Bronchial epithelial cell (primary cell): ENCODE results near the gene ETFDH. TPM values are rescaled to one million over a fixed set of nuclear protein-coding genes. Genes with fewer than 3 reads are reported as not detected.
"Not testable (repeated sequence)": the region's sequence is repeated elsewhere in the genome, so short reads cannot be mapped to it uniquely, and the experiment has no call there.

Experiments used
- DNase-seq: peaks from one replicate; pipeline ENCODE4 v3.0.0-alpha.2; 2010; ENCODE audit warnings: low read depth
- FAIRE-seq: peaks from 2 replicates; lab custom pipeline; 2011; peaks lifted over from hg19 to GRCh38; lab: Jason Lieb, UNC
- H3K27me3 ChIP-seq: 2 replicates; pipeline ENCODE4 v1.5.1; 2011; ENCODE audit warnings: low read length; ENCODE audit not compliant: control insufficient read depth, insufficient read depth
- H3K36me3 ChIP-seq: 2 replicates; pipeline ENCODE4 v1.5.1; 2011; ENCODE audit warnings: low read length; ENCODE audit not compliant: control insufficient read depth, insufficient read depth
- H3K4me3 ChIP-seq: 2 replicates; pipeline ENCODE4 v1.5.1; 2011; ENCODE audit warnings: mild to moderate bottlenecking, low read depth, low read length, control low read depth
- CTCF ChIP-seq: IDR thresholded peaks from 2 replicates; pipeline ENCODE4 v1.5.1; 2011; ENCODE audit warnings: mild to moderate bottlenecking, moderate library complexity, low read length, control low read depth, inconsistent platforms; ENCODE audit not compliant: insufficient read depth, severe bottlenecking
- total RNA-seq: library from RNA; depleted of rRNA; stranded (reverse); fragments of >200 nt; gene quantifications from 2 replicates; pipeline ENCODE4 v1.2.1, GENCODE V29; 2014

ETFDH gene
- total RNA-seq, 1 donor from 2014 or later: 21.9 TPM

DNA sequence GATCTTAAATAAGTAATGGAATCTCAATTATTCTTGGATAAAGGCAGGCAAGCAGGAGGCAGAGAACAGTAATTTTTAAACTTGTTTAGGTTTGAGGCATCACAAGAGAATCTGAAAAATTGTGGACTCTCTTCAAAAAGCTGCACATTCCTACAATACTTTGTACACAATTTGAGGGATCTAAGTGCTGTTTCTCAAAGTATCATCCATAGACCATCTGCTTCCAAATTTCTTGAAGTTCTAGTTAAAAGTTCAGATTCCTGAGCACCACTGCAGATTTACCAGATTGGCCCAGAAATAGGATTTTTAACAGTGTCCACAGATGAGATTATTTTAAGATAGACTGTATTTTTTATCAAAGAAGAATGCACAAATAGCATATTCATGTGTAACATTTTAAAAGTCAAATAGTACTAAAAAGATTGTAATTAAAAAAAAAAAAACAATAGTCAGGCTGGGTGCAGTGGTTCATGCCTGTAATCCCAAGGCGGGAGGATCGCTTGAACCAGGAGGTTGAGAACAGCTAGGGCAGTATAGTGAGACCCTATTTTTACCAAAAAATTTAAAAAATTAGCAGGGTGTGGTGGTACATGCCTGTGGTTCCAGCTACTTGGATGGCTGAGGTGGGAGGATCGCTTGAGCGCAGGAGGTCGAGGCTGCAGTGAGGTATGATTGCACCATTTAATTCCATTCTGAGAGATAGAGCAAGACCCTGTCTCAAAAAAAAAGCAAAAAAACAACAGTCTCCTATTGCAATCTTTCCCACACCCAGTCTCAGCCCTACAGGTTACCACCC is 82.5 kb downstream of the ETFDH start:
- FAIRE-seq (no peak), DNase-seq (no peak)
- no peaks in the 10 kb centered on the region for H3K27me3 ChIP-seq
- no peak for TF ChIP-seq CTCF
- no peak overlapping the region for H3K4me3 ChIP-seq
- H3K36me3 ChIP-seq: no peaks in the 10 kb centered on the region

DNA sequence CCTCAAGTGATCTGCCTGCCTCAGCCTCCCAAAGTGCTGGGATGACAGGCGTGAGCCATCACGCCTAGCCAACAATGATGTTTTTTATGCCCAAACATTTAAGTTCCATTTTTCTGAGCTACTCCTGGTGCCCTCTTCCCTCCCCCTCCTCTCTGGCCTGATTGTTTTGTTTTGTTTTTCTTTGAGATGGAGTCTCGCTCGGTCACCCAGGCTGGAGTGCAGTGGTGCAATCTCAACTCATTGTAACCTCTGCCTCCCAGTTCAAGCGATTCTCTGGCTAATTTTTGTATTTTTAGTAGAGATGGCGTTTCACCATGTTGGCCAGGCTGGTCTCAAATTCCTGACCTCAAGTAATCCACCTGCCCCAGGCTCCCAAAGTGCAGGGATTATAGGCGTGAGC is 83.7 kb downstream of the ETFDH start:
- H3K36me3 ChIP-seq, FAIRE-seq, H3K27me3 ChIP-seq, DNase-seq, H3K4me3 ChIP-seq: not testable (repeated sequence)

DNA sequence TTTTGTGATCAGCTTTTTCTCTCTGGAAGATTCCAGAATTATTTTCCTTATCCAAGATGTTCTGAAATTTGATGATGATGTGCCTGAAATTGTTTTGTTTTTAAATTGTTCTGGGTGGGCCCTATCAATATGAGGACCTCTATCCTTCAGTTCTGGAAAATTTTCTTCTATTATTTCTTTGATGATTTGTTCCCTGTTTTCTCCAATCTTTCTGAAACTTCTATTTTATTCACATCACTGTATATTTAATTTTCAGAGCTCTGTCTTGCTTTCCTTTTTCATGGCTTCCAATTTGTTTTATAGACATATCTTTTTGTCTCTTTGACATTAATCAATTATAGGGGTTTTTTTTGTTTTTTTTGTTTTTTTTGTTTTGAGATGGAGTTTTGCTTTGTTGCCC is 84.5 kb downstream of the ETFDH start:
- FAIRE-seq (no peak), DNase-seq (no peak)
- H3K36me3 ChIP-seq: no peaks in the 10 kb centered on the region
- H3K27me3 ChIP-seq: no peaks in the 10 kb centered on the region
- H3K4me3 ChIP-seq: no peak overlapping the region
- no peak for TF ChIP-seq CTCF

GRCh38 chr4:158758142-158758541 is 86.0 kb downstream of the ETFDH start:
- Histone ChIP-seq H3K27me3 (no peaks in the 10 kb centered on the region), H3K36me3 (no peaks in the 10 kb centered on the region), H3K4me3 (no peak overlapping the region)
- TF ChIP-seq CTCF: no peak
- DNase-seq (no peak), FAIRE-seq (no peak)

DNA sequence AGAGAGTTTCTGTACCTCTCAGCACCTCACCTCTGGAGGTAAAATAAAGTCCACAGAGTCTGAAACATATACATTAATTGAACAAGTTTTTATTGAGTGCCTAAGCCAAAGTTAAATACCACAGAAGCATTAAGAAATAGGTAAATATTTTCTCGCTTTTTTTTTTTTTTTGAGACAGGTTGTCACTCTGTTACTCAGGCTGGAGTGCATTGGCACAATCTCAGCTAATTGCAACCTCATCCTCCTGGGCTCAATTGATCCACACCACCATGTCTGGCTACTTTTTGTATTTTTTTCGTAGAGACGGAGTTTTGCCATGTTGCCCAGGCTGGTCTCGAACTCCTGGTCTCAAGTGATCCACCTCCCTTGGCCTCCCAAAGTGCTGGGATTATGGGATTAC is 86.6 kb downstream of the ETFDH start:
- FAIRE-seq (no peak), DNase-seq (no peak)
- no peak overlapping the region for H3K4me3 ChIP-seq
- TF ChIP-seq CTCF: no peak
- no peaks in the 10 kb centered on the region for H3K36me3 ChIP-seq
- no peaks in the 10 kb centered on the region for H3K27me3 ChIP-seq

Other genes with a start within 250 kb of the ETFDH start
- under 0.01 TPM in 1 of 2 replicates, not detected in the other for gene RXFP1, start 150.4 kb upstream of the ETFDH start, total RNA-seq
- 2.3 and 3.4 TPM in 2 replicates for gene C4orf46, start 409 bp upstream of the ETFDH start, total RNA-seq
- 16.3 and 18.1 TPM in 2 replicates for gene PPID, start 51.1 kb downstream of the ETFDH start, total RNA-seq
- 16.5 and 16.6 TPM in 2 replicates for gene FNIP2, start 96.7 kb downstream of the ETFDH start, total RNA-seq